Left lung (tissue), 14 donors: Measurements from ENCODE around the gene PDCL2. TPM values are rescaled to one million over a fixed set of nuclear protein-coding genes. Genes with fewer than 3 reads are reported as not detected.

Source experiments
- ATAC-seq: fragments of 200-7000 bp; cut with Tn5 transposase; one replicate; pipeline ENCODE4 v1.9.1; 2020; ENCODE audit warnings: moderate library complexity
- DNase-seq, 4 donors: peaks; one replicate each; pipeline ENCODE4 v3.0.0-alpha.2; 2013 to 2020
- H3K27ac ChIP-seq, 2 donors: fragments of 200-600 bp; sonication (generic) in 1 of 2; one replicate each; pipeline versions ENCODE4 v1.5.0 to v1.8.0; 2020 to 2021
- H3K27me3 ChIP-seq, 2 donors: fragments of 200-600 bp; sonication (generic) in 1 of 2; one replicate each; pipeline versions ENCODE4 v1.5.0 to v1.8.0; 2020 to 2021
- H3K36me3 ChIP-seq, 2 donors: fragments of 200-600 bp; sonication (generic) in 1 of 2; one replicate each; pipeline versions ENCODE4 v1.5.0 to v1.8.0; 2020 to 2021
- H3K4me1 ChIP-seq, 2 donors: fragments of 200-600 bp; one replicate each; pipeline ENCODE4 v1.8.0; 2021
- H3K4me3 ChIP-seq, 2 donors: fragments of 200-600 bp; sonication (generic) in 1 of 2; one replicate each; pipeline versions ENCODE4 v1.5.0 to v1.8.0; 2020 to 2021; ENCODE audit warnings: mild to moderate bottlenecking in 1 of 2
- H3K9me3 ChIP-seq, 2 donors: fragments of 200-600 bp; sonication (generic) in 1 of 2; one replicate each; pipeline versions ENCODE4 v1.5.0 to v1.8.0; 2020 to 2021
- CTCF ChIP-seq, 2 donors: fragments of 200-600 bp; sonication (generic) in 1 of 2; IDR thresholded peaks; one replicate each; pipeline versions ENCODE4 v1.5.0 to v1.8.0; 2021; ENCODE audit warnings: antibody characterized with exemption in 2 of 2
- intact Hi-C, 2 donors: fragments of 100-400 bp; cut with DNase I; formaldehyde crosslinking; loops; one replicate each; pipeline versions ENCODE4 v1.11.2 to v1.14.2; 2022
- long read RNA-seq, 12 donors: library from polyadenylated mRNA in 2 of 12; unstranded in 2 of 12; transcript quantifications; one replicate each; pipeline ENCODE4 v2.0.0 and lab custom pipeline, GENCODE V29; 2019 to 2026
- polyA plus RNA-seq, 6 donors: library from polyadenylated mRNA; unstranded; fragments of 120-200 nt; gene quantifications; one replicate each; pipeline ENCODE4 v1.2.1, GENCODE V29; 2013; ENCODE audit not compliant: insufficient read length in 6 of 6
- total RNA-seq, 2 donors: library from RNA; stranded (reverse); fragmentation: NEBNext Ultra II Directional; extraction: Animal tissue kit (Norgen Biotek cat#: 25700); gene quantifications; one replicate each; pipeline ENCODE4 v1.2.1, GENCODE V29; 2021
- donor health status: DM: no; HTN: yes; CAD: no.
- donor health status: DM: no; HTN: no; CAD: no.

Gene PDCL2, protein sequence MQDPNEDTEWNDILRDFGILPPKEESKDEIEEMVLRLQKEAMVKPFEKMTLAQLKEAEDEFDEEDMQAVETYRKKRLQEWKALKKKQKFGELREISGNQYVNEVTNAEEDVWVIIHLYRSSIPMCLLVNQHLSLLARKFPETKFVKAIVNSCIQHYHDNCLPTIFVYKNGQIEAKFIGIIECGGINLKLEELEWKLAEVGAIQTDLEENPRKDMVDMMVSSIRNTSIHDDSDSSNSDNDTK
- total RNA-seq (not detected), polyA plus RNA-seq (under 1 TPM in 1 of 6 donors, not detected in 5; 0.53 TPM)
- long read RNA-seq, donor 1, result 0 reads
- long read RNA-seq, donor 2, result 0 reads
- long read RNA-seq, donor 3, result 0 reads
- long read RNA-seq, donor 4, result 0 reads
- long read RNA-seq, donor 5, result 0 reads
- long read RNA-seq, donor 6, result 0 reads
- long read RNA-seq, donor 7, result 0 reads
- long read RNA-seq, donor 8, result 0 reads
- long read RNA-seq, donor 9, result 0 reads
- long read RNA-seq, donor 10, result 0 reads
- long read RNA-seq, donor 11, result 0 reads
- long read RNA-seq, donor 12, result 0 reads

DNA sequence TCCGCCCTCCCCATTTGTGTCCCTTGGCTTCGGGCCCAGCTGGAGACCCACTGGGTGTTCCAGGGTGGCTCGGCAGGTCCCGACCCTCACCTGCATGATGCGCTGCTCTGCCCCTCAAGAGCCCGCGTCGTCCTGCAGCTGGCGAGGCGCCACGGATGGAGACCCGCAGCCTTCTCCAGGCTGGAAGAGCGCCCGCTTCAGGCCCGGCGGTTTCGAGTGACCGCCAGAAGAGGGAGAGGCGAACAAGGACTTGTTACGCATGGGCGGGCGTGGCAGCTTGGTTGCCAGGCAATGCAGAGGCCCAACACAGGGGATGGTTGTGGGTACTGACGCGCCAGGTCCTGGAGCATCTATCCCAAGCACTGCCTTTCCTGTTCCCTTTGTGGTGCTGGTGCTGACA is at the start of gene PDCL2:
Gene PDCL2, minus strand, starts transcription at position 232 of the 400 bp plus-strand sequence. Its CDS starts 136 bp downstream, at position 96.
- Histone ChIP-seq H3K9me3 (peaks cover 0 to 9% of the 10 kb centered on the region in 2 donors), H3K27me3 (no peaks in the 10 kb centered on the region), H3K27ac (no peak within 1 kb of the TSS), H3K4me1 (no peaks in the 10 kb centered on the region), H3K4me3 (no peak within 1 kb of the TSS), H3K36me3 (no peaks in the 10 kb centered on the region)
- intact Hi-C loops, result no loop called here
- no peak for TF ChIP-seq CTCF (IDR thresholded peaks at IDR 0.05)
- ATAC-seq (no peak), DNase-seq (peak in 1 of 4 donors; percentile 76)

DNA sequence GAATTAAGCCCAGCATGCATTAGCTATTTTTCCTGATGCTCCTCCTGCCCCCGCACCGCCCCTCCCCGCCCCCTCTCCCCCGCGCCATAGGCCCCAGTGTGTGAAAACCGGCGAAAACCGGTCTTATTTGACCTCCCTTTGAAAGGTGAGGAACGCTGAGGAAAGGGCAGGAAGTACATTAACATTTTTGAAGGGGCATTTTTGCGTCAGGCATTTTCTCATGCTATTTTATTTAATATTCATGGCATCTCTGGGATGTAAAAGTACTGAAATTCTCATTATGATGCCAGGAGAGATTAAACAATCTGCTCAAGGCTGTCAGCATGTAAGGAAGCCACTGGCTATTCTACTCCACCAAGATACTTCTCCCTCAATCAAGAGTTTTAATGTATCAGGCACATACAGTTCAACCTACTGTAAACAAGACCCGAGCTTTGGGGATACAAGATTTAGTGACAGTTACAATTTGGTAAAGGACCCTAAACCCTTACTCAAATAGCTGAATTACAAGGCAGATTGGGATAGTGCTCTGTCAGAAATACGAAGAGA is 45.3 kb upstream of the PDCL2 start:
- Histone ChIP-seq H3K4me3 (no peak overlapping the region), H3K4me1 (peaks cover 2 to 18% of the 10 kb centered on the region in 2 donors), H3K27ac (no peak overlapping the region), H3K27me3 (peaks cover 37 to 61% of the 10 kb centered on the region in 2 donors), H3K9me3 (no peaks in the 10 kb centered on the region), H3K36me3 (no peaks in the 10 kb centered on the region)
- intact Hi-C loops, result no loop called here
- no peak for ATAC-seq
- DNase-seq, result no peak
- TF ChIP-seq CTCF (IDR thresholded peaks at IDR 0.05), result no peak

DNA sequence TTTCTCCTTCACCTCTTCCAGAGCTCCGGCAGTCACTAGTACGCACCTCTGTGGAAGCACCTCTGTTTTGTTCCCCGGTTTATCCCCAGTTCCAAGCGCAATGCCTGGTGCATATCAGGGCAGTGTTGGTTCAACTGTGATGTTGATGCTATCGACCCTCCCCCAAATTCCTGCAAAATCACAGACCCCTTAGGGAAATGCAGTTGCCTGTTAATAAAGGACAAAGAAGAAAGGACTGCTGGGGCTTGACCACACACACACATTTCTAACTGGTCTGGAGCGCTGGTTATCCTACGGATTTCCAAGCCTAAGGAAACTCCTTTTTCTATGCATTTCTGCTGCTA is 44.6 kb upstream of the PDCL2 start:
- no peaks in the 10 kb centered on the region for H3K36me3 ChIP-seq
- H3K27me3 ChIP-seq, result peaks cover 37 to 61% of the 10 kb centered on the region in 2 donors
- peaks cover 2 to 18% of the 10 kb centered on the region in 2 donors for H3K4me1 ChIP-seq
- H3K9me3 ChIP-seq, result no peaks in the 10 kb centered on the region
- no peak overlapping the region for H3K27ac ChIP-seq
- intact Hi-C loops, result no loop called here
- no peak for TF ChIP-seq CTCF (IDR thresholded peaks at IDR 0.05)
- ATAC-seq, result no peak
- no peak for DNase-seq
- peak overlapping the region; percentile 21 to 32 for H3K4me3 ChIP-seq

DNA sequence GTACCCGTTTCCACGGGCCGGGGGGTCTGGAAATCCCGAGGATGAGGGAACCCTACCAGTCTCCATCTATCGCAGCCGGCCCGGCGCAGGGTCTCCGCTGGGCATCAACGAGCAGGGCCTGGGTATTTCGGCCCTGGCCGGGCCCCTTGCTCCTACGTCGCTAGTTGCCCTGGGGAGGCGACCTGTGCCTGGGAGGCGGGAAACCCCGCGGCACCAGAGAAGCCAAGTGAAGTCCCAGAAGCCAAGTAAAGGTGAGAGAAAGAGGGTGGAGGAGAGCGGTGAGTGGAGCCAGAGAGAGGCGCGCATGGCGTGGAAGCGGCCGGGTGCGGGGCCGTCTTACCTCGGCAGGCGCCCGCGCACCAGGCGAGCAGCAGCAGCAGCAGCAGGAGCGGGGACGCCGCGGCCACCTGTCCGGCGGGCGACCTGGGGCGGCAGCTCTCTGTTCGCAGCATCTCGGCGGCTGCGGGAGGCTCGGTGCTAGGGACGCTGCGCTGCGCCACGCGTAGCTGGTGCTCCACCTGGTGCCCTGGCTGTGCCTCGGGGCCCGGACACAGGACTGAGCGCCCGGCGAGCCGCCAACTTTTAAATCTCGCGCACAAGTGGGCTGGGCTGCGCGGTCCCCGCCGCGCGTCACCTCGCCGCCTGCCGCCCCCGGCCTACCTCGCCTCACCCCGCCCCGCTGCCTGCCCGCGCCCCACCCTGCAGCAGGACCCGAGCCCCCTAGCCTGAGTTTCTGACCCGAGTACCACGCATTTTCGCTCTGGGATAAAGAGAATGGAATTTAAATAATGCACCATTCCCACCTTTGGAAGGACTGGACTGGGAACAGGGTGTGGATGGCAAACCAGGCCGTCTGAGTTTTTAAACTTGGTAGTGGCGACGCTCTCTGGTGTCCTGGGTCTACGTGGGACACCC is 44.0 kb upstream of the PDCL2 start, which contains the start of gene NMU:
Gene NMU, minus strand, starts transcription at position 558 of the 915 bp plus-strand sequence. Its CDS starts 106 bp downstream, at position 452.
- H3K27me3 ChIP-seq, result peaks cover 37 to 61% of the 10 kb centered on the region in 2 donors
- no peaks in the 10 kb centered on the region for H3K36me3 ChIP-seq
- ATAC-seq (peak; percentile 98), DNase-seq (peak in 3 of 4 donors; percentile 45 to 84 (median 61))
- H3K27ac ChIP-seq, result no peak within 1 kb of the TSS
- intact Hi-C loops, result no loop called here
- H3K9me3 ChIP-seq, result no peaks in the 10 kb centered on the region
- peak within 1 kb of the TSS; percentile 21 to 32 for H3K4me3 ChIP-seq
- H3K4me1 ChIP-seq, result peaks cover 2 to 18% of the 10 kb centered on the region in 2 donors
- no peak for TF ChIP-seq CTCF (IDR thresholded peaks at IDR 0.05)
